HPDE6-E6E7 (cell line): ENCODE measurements around the gene XPO5.
"Not testable (repeated sequence)": the region's sequence is repeated elsewhere in the genome, so short reads cannot be mapped to it uniquely, and the experiment has no call there.

Experiments used
- DNase-seq: peaks from one replicate; pipeline ENCODE4 v3.0.0; 2011; ENCODE audit warnings: missing footprints; ENCODE audit errors: extremely low spot score

Gene XPO5

DNA sequence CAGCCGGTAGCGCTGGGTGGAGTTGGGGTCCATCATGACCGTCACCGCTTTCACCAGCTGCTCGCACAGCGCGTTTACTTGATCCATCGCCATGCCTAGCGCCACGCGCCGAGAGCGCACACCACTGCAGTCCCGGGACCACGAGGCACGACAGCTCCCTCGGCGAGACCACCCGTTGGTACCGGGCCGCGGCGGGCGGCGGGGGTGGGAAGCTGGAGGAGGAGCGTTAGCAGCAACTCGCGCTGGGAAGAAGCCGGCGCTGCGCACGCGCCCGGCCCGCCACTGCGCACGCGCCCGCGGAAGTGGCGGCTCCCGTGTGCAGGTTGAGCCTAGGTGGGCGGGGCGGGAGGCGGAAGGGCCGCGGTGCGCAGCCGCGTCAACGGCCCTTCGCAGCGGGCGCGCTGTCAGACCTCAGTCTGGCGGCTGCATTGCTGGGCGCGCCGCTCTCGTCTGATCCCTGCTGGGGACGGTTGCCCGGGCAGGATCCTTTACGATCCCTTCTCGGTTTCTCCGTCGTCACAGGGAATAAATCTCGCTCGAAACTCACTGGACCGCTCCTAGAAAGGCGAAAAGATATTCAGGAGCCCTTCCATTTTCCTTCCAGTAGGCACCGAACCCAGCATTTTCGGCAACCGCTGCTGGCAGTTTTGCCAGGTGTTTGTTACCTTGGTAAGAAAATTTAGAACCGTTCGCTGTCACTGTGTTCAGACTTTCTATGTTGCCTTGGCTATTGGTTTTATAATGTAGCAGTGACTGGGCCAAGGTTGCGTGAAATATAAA lies at the start of gene XPO5, which contains the start of gene POLH:
TSS of gene XPO5 (minus strand) at position 267 of the 780 bp plus-strand sequence. CDS start at position 93, 174 bp downstream.
TSS of gene POLH (plus strand) at position 414 of the 780 bp plus-strand sequence. CDS start 6,135 bp downstream, outside the sequence.
- DNase-seq = peak; percentile 96

DNA sequence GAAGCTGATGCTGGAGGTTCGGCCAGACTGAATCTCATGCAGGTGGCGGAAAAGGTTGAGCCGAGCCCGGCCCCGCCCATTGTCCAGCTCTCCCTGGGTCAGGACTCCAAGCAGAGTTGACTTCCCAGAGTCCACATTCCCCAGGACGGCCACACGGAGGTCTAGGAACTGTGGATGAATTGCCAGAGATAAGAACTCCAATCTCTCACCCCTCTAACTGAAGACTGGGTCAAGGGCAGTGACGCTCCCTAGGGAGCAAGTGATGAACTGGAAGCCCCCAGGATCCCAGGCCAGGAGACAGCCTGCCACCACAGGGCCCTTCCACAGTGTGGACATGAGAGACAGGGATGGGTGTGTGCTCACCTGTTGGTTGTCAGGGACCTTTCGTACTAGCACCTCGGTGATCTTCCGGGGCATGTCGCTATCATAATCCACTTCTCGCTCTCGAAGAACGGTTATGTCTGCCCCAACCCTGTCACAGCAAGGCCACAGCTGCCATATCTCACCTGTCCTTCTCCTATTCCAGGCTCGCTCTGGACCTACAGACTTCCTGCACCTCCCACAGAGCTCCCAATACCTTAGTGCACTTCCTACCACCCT lies 49.7 kb upstream of the XPO5 start:
- DNase-seq = no peak

GRCh38 chr6:43624786-43625288 lies 49.0 kb upstream of the XPO5 start:
- DNase-seq = no peak

DNA sequence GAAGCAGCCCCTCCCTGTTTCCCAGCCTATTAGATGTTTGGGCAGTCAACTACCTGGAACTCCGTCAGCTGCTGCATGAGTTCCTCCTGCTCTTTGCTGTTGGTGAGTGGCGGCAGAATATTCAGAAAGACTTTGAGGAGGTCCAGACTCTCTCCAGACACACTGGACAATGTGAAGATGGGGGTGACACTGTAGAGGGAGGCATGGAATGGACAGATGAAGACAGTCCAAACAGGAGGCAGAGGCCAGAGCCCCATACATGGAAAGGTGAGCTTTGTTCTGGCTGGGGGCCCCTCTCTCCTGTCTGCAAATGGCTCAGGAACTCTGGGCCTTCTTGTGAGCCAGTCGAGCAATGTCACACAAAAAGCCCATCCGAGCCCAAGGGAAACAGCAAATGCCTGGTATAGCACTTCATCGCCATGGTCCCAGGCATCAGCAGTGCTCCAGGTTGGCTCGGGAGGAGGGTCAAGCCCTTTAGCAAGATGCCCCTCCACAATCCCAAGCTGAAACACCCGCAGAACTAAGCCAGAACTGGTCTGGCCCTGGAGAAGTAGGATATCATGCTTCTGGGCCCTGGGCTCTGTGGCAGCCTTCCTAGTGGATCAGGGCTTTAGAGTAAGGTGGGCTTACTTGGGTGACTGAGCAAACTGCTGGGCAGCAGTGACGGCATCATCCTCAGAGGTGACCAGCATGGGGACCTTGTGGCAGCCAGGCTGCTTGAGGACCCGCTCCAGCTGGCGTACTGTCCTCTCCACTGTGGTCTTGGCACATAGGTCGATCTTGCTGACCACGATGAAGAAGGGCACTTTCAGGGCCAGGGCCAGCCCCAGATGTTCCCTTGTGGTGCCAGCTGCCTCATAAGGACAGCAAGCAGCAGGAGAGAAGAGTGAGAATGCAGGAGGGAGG lies 48.3 kb upstream of the XPO5 start:
- DNase-seq = no peak

GRCh38 chr6:43622541-43622940 lies 46.7 kb upstream of the XPO5 start:
- no peak for DNase-seq

- DNase-seq = no peak
Measured at GRCh38 chr6:43621836-43622180, 46.0 kb upstream of the XPO5 start.

GRCh38 chr6:43621078-43621835 lies 45.4 kb upstream of the XPO5 start:
- DNase-seq = no peak

GRCh38 chr6:43616725-43617472 lies 41.1 kb upstream of the XPO5 start:
- no peak for DNase-seq

- DNase-seq = no peak
Measured at GRCh38 chr6:43614396-43614730, 38.5 kb upstream of the XPO5 start.

GRCh38 chr6:43613721-43614395 lies 38.0 kb upstream of the XPO5 start:
- no peak for DNase-seq

DNA sequence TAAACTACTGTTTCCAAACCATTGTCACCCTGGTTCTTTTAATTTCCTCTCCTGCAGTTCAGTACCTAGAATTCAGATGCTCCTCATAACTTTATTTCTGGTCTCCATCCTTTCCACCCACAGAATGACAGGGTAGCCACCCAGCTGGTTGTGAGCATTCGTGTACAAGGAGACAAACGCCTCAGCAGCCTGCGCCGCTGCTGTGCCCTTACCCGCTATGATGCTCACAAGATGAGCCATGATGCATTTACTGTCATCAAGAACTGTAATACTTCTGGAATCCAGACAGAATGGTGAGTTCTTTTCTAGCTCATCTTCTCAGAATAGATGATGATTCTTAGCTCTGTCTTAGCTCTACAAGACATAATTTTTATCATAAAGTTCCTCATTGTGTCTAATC lies 34.6 kb upstream of the XPO5 start:
- no peak for DNase-seq

- DNase-seq = no peak
Measured at GRCh38 chr6:43609402-43609801, 33.6 kb upstream of the XPO5 start.

GRCh38 chr6:43608807-43609206 lies 33.0 kb upstream of the XPO5 start:
- no peak for DNase-seq

GRCh38 chr6:43608310-43608763 lies 32.5 kb upstream of the XPO5 start:
- DNase-seq = peak; percentile 39

DNA sequence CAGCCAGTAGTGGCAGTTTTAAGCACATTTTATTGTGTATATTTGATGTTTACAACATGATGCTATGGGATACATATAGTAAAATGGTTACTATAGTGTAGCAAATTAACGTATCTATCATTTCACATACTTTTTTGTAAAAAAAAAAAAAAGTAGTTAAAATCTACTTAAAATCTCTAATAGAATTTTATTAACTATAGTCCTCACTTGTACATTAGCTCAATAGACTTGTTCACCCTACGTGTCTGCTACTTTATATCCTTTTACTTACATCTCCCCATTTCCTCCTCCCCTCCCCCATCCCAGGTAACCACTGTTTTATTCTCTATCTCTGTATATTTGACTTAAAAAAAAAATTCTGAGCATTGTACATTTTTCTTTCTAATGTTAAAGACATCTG lies 30.2 kb upstream of the XPO5 start:
- DNase-seq = no peak

GRCh38 chr6:43604174-43604573 lies 28.3 kb upstream of the XPO5 start:
- DNase-seq = no peak

DNA sequence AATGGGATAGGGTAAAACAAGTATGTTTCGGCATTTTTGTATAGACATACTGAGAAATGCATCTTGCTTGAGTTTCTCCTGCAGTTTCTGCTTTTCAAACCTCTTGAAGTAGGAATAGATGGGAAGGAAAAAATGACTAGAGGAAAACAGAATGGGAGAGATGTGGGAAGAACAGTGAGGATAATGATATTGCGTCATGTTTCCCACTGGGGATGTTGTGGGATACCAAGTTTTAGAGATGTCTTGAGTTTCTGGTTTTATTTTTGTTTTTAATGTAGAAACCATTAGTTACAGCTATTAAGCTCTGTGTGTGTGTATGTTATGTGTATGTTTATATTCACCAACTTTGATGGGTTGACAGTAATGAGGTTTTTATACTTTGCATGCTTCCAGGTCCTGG lies 24.8 kb upstream of the XPO5 start:
- DNase-seq = no peak

- DNase-seq = no peak
Measured at GRCh38 chr6:43593938-43594337, 18.1 kb upstream of the XPO5 start.

DNA sequence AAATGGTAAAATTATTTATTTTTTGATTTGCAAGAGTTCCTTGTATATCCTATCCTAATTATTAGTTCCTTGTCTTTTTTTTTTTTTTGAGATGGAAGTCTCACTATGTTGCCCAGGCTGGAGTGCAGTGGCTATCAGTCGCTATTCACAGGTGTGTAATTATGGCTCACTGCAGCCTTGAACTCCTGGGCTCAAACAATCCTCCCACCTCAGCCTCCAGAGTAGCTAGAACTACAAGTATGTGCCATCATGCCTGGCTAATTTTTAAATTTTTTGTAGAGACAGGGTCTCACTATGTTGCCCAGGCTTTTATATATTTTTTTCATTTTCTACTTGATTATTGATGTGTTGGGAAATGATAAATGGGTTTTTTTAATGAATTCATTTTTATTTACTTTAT lies 13.7 kb upstream of the XPO5 start:
- not testable (repeated sequence) for DNase-seq

DNA sequence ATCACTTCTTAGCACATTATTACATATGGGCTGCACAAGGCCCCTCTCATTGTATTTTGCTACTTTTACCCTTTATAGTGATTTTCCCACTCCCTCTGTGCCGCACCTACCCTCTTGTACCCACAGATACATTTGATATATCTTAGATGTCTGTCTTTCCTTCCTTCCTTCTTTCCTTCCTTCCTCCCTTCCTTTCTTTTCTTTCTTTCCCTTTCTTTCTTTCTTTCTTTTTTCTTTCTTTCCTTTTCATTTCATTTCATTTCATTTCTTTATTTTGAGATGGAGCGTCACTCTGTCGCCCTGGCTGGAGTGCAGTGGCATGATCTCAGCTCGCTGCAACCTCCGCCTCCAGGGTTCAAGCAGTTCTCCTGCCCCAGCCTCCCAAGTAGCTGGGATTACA lies 12.4 kb upstream of the XPO5 start:
- DNase-seq = no peak
